Choroid plexus epithelial cell (primary cell): ENCODE results near the gene KCNE4.

Experiments used
- DNase-seq: peaks from one replicate; pipeline ENCODE4 v3.0.0-alpha.2; 2010; ENCODE audit warnings: low read depth
- H3K4me3 ChIP-seq: 2 replicates; pipeline ENCODE4 v1.5.1; 2011; ENCODE audit warnings: low read depth, mild to moderate bottlenecking, control low read depth, low read length, moderate library complexity
- TF ChIP-seq, protein P1 (sequence below): conservative IDR thresholded peaks from 2 replicates; pipeline ENCODE4 v1.5.1; 2011; ENCODE audit warnings: low read depth, mild to moderate bottlenecking, control low read depth, inconsistent platforms, low read length, moderate library complexity

Gene KCNE4

GRCh38 chr2:223066721-223067120 lies 14.7 kb downstream of the KCNE4 start:
- no peak for DNase-seq
- no peak overlapping the region for H3K4me3 ChIP-seq
- TF ChIP-seq, protein P1, sequence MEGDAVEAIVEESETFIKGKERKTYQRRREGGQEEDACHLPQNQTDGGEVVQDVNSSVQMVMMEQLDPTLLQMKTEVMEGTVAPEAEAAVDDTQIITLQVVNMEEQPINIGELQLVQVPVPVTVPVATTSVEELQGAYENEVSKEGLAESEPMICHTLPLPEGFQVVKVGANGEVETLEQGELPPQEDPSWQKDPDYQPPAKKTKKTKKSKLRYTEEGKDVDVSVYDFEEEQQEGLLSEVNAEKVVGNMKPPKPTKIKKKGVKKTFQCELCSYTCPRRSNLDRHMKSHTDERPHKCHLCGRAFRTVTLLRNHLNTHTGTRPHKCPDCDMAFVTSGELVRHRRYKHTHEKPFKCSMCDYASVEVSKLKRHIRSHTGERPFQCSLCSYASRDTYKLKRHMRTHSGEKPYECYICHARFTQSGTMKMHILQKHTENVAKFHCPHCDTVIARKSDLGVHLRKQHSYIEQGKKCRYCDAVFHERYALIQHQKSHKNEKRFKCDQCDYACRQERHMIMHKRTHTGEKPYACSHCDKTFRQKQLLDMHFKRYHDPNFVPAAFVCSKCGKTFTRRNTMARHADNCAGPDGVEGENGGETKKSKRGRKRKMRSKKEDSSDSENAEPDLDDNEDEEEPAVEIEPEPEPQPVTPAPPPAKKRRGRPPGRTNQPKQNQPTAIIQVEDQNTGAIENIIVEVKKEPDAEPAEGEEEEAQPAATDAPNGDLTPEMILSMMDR, result no peak

DNA sequence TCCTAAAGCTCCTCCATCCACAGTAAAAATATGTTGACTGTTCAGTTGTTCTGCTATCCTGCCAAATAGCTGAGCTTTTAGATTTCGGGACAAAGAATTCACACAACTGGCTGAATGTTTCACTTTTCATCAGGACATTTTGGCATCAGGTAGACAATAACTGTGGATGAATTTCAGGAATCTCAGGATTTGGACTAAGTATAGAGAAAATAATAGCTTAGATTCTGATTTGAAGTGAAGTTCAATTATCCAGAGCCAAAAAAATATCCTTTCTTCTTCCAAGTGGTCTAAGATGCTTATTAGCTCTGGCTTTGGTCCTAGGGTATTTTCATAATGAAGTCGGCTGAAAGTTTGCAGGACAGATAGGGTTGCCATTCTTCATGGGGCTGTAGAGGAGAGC lies 16.1 kb downstream of the KCNE4 start:
- no peak overlapping the region for H3K4me3 ChIP-seq
- DNase-seq, result no peak
- TF ChIP-seq, protein P1, result no peak

DNA sequence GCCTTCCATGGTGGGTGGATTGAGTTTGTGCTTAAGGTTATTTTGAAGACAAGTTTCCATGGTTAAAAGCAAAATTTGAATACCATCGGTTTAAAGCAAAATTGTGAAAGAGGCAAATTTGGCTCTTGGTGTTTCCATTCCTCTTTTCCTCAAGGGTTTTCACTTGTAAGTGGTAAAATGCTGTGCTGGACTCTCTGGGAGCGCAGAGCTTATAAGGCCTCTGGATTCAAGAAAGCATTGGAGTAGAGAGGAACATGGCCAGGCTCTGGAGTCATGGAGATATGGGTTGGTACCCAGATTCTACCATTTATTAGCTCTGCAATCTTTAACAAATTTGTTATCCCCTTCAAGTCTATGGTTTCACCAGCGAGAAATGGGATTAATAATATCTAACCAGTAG lies 17.5 kb downstream of the KCNE4 start:
- no peak overlapping the region for H3K4me3 ChIP-seq
- TF ChIP-seq, protein P1, result no peak
- DNase-seq, result no peak

GRCh38 chr2:223069988-223070387 lies 18.0 kb downstream of the KCNE4 start:
- no peak overlapping the region for H3K4me3 ChIP-seq
- TF ChIP-seq, protein P1, result no peak
- no peak for DNase-seq

GRCh38 chr2:223071139-223071538 lies 19.1 kb downstream of the KCNE4 start:
- no peak for DNase-seq
- no peak overlapping the region for H3K4me3 ChIP-seq
- TF ChIP-seq, protein P1, result no peak

GRCh38 chr2:223072826-223073225 lies 20.8 kb downstream of the KCNE4 start:
- TF ChIP-seq, protein P1, result no peak
- no peak for DNase-seq
- H3K4me3 ChIP-seq, result no peak overlapping the region

DNA sequence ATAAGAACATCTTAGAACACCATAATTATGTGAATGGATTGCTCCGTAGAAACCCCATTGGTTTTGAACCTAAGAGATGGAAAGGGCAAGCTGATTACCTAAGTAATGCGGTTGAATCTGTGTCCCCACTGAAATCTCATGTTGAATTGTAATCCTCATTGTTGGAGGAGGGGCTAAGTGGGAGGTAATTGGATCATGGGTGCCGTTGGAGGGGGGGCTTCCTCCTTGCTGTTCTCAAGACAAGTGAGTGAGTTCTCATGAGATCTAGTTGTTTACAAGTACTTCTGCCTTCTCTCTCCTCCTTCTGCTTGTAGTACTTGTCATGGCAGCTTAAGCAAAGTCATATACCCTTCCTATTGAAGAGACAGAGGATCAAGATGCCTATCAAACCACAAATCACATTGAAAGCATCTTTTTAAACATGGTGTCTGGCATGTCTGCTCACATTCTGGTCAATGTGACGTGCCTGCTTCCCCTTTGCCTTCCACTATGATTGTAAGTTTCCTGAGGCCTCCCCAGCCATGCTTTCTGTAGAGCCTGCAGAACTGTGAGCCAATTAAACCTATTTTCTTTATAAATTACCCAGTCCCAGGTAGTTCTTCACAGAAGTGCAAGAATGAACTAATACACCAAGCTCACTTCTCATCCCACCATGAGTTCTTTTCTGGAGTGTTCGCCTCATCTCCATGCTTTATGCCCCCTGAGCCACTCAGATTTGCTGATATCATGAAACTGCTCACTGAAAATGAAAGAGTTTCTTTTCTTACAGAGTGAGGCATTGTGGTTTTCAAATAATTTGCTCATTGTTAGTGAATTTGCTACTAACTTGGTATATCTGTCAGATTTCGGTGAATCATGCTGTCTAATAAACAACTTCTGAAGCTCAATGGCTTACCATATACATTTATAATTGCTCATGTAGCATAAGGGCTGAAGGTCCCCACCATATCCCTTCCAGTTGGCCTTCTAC lies 23.6 kb downstream of the KCNE4 start:
- H3K4me3 ChIP-seq, result no peak overlapping the region
- no peak for DNase-seq
- TF ChIP-seq, protein P1, result no peak
